Right atrium auricular region (tissue), 2 donors: ENCODE results near the gene GRM8. TPM values are rescaled to one million over a fixed set of nuclear protein-coding genes. Genes with fewer than 3 reads are reported as not detected.

Source experiments
- DNase-seq: peaks from one replicate; pipeline ENCODE4 v3.0.0-alpha.2; 2019; ENCODE audit warnings: low spot score
- H3K27ac ChIP-seq, 2 donors: fragments of 200-600 bp; sonication (generic); 1 replicate in 1 of 2; 2 replicates in 1 of 2; pipeline ENCODE4 v1.5.1; 2016 to 2019
- H3K27me3 ChIP-seq, 2 donors: fragments of 200-600 bp; sonication (generic); one replicate each; pipeline versions ENCODE4 v1.5.1 to v1.6.0; 2017 to 2019
- H3K36me3 ChIP-seq: fragments of 200-600 bp; sonication (generic); one replicate; pipeline ENCODE4 v1.5.1; 2016
- H3K4me1 ChIP-seq, 2 donors: fragments of 200-600 bp; sonication (generic); one replicate each; pipeline versions ENCODE4 v1.5.1 to v1.6.0; 2017 to 2019
- H3K4me3 ChIP-seq, 2 donors: fragments of 200-600 bp; sonication (generic); 1 replicate in 1 of 2; 2 replicates in 1 of 2; pipeline ENCODE4 v1.5.1; 2017 to 2019; ENCODE audit warnings: mild to moderate bottlenecking in 1 of 2, moderate library complexity in 1 of 2
- H3K9me3 ChIP-seq, 2 donors: fragments of 200-600 bp; sonication (generic); one replicate each; pipeline ENCODE4 v1.5.1; 2019
- total RNA-seq, 2 donors: library from RNA; depleted of rRNA; stranded (reverse); fragments of >200 nt; gene quantifications; one replicate each; pipeline ENCODE4 v1.1.0, GENCODE V29; 2016
- TF ChIP-seq, protein P1 (sequence below), 2 donors: fragments of 200-600 bp; sonication (generic); IDR thresholded peaks; one replicate each; pipeline ENCODE4 v1.5.1; 2019; ENCODE audit warnings: antibody characterized with exemption in 2 of 2

GRM8 gene
- total RNA-seq, 2 donors from 2014 or later = not detected

DNA sequence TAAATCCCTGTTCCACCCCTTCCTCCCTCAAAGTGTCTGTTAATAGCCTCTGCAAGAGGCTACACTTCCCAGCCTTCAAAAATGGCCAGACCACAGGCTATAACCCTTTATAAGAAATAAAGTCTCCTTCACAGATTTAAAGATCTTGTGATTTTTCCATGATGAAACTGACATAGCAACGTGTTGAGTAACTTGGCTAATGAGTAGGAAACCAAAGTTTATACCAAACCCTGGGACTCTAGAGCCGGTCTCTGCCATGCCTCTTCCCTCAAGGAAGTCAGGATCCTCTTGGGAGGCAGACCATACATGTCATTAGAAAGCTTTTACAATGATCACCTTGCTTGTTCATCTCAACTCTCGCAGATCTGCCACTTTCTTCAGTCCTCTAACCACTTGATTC, 44.4 kb downstream of the GRM8 start:
- no peaks in the 10 kb centered on the region for H3K9me3 ChIP-seq
- H3K27me3 ChIP-seq = no peaks in the 10 kb centered on the region
- H3K36me3 ChIP-seq = no peaks in the 10 kb centered on the region
- TF ChIP-seq, protein P1, sequence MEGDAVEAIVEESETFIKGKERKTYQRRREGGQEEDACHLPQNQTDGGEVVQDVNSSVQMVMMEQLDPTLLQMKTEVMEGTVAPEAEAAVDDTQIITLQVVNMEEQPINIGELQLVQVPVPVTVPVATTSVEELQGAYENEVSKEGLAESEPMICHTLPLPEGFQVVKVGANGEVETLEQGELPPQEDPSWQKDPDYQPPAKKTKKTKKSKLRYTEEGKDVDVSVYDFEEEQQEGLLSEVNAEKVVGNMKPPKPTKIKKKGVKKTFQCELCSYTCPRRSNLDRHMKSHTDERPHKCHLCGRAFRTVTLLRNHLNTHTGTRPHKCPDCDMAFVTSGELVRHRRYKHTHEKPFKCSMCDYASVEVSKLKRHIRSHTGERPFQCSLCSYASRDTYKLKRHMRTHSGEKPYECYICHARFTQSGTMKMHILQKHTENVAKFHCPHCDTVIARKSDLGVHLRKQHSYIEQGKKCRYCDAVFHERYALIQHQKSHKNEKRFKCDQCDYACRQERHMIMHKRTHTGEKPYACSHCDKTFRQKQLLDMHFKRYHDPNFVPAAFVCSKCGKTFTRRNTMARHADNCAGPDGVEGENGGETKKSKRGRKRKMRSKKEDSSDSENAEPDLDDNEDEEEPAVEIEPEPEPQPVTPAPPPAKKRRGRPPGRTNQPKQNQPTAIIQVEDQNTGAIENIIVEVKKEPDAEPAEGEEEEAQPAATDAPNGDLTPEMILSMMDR (IDR thresholded peaks at IDR 0.05) = no peak
- no peak for DNase-seq
- H3K4me1 ChIP-seq = no peaks in the 10 kb centered on the region
- H3K4me3 ChIP-seq = no peak overlapping the region
- no peak overlapping the region for H3K27ac ChIP-seq

- H3K4me1 ChIP-seq = no peaks in the 10 kb centered on the region
- H3K27me3 ChIP-seq = no peaks in the 10 kb centered on the region
- no peaks in the 10 kb centered on the region for H3K36me3 ChIP-seq
- no peak for DNase-seq
- H3K27ac ChIP-seq = no peak overlapping the region
- TF ChIP-seq, protein P1 (IDR thresholded peaks at IDR 0.05) = no peak
- H3K4me3 ChIP-seq = no peak overlapping the region
- no peaks in the 10 kb centered on the region for H3K9me3 ChIP-seq
Measured at GRCh38 chr7:127207806-127208205, 44.9 kb downstream of the GRM8 start.

GRCh38 chr7:127207230-127207629, 45.5 kb downstream of the GRM8 start:
- no peaks in the 10 kb centered on the region for H3K9me3 ChIP-seq
- DNase-seq = no peak
- no peak overlapping the region for H3K27ac ChIP-seq
- no peaks in the 10 kb centered on the region for H3K4me1 ChIP-seq
- no peaks in the 10 kb centered on the region for H3K27me3 ChIP-seq
- TF ChIP-seq, protein P1 (IDR thresholded peaks at IDR 0.05) = no peak
- no peak overlapping the region for H3K4me3 ChIP-seq
- no peaks in the 10 kb centered on the region for H3K36me3 ChIP-seq

GRCh38 chr7:127194571-127194970, 58.2 kb downstream of the GRM8 start:
- H3K27me3 ChIP-seq = no peaks in the 10 kb centered on the region
- H3K36me3 ChIP-seq = no peaks in the 10 kb centered on the region
- TF ChIP-seq, protein P1 (IDR thresholded peaks at IDR 0.05) = no peak
- H3K4me1 ChIP-seq = no peaks in the 10 kb centered on the region
- no peak for DNase-seq
- H3K9me3 ChIP-seq = no peaks in the 10 kb centered on the region
- H3K4me3 ChIP-seq = no peak overlapping the region
- H3K27ac ChIP-seq = no peak overlapping the region

DNA sequence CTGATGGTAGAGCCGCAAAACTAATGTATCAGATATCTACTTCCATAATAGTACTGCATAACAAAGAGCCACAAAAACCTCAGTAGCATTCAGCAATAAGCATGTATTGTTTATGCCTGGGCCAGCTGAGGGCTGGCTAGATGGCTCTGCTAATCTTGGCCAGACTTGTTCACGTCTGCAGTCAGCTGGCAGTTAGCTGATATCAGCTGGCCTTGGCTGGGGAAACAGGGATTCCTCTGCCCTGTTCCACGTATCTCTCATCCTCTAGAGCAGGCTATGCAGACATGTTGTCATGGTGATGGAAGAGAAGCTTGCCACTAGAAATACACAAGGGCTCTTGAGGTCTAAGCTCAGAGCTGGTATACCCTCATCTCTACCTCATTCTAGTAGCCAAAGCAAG, 62.9 kb downstream of the GRM8 start:
- Histone ChIP-seq H3K36me3 (no peaks in the 10 kb centered on the region), H3K4me1 (no peaks in the 10 kb centered on the region), H3K27ac (no peak overlapping the region), H3K4me3 (no peak overlapping the region), H3K9me3 (no peaks in the 10 kb centered on the region), H3K27me3 (no peaks in the 10 kb centered on the region)
- no peak for DNase-seq
- TF ChIP-seq, protein P1 (IDR thresholded peaks at IDR 0.05) = no peak

GRCh38 chr7:127189074-127189473, 63.7 kb downstream of the GRM8 start:
- H3K4me1 ChIP-seq = no peaks in the 10 kb centered on the region
- H3K27ac ChIP-seq = no peak overlapping the region
- DNase-seq = no peak
- H3K4me3 ChIP-seq = no peak overlapping the region
- no peaks in the 10 kb centered on the region for H3K36me3 ChIP-seq
- H3K27me3 ChIP-seq = no peaks in the 10 kb centered on the region
- no peaks in the 10 kb centered on the region for H3K9me3 ChIP-seq
- TF ChIP-seq, protein P1 (IDR thresholded peaks at IDR 0.05) = no peak
